H1 (cell line): ENCODE results near the gene DLG4. TPM values are rescaled to one million over a fixed set of nuclear protein-coding genes. Genes with fewer than 3 reads are reported as not detected.

Experiments
- BRCA1 ChIP-seq: IDR thresholded peaks from 2 replicates; pipeline ENCODE4 v1.6.1; 2012; ENCODE audit warnings: low read depth, low read length, improper control_type of control experiment
- CBX5 ChIP-seq: fragments of 300-800, 300-1000 bp; sonication (generic); IDR thresholded peaks from 2 replicates; pipeline ENCODE4 v1.7.1; 2016; ENCODE audit warnings: antibody characterized with exemption, low read length, low read depth
- CEBPB ChIP-seq: IDR thresholded peaks from 2 replicates; pipeline ENCODE4 v1.6.1; 2012; ENCODE audit warnings: low read depth, low read length
- CHD2 ChIP-seq: IDR thresholded peaks from 2 replicates; pipeline ENCODE4 v1.6.1; 2012; ENCODE audit warnings: low read length, improper control_type of control experiment
- CTBP2 ChIP-seq: IDR thresholded peaks from 2 replicates; pipeline ENCODE4 v1.7.0; 2011; ENCODE audit warnings: borderline replicate concordance, mild to moderate bottlenecking, moderate library complexity, mixed read lengths, low read length; ENCODE audit not compliant: insufficient read depth, insufficient read length
- EGR1 ChIP-seq: IDR thresholded peaks from 2 replicates; pipeline ENCODE4 v1.6.1; 2011; ENCODE audit warnings: low read depth, low read length, borderline replicate concordance
- EP300 ChIP-seq, 2 experiments: IDR thresholded peaks; 1 replicate in 1 of 2; 2 replicates in 1 of 2; pipeline ENCODE4 v1.6.1; 2011 to 2012; ENCODE audit warnings: low read depth in 2 of 2, low read length in 2 of 2, mild to moderate bottlenecking in 2 of 2, borderline replicate concordance in 1 of 2, inconsistent platforms in 1 of 2, moderate library complexity in 1 of 2
- FOSL1 ChIP-seq: IDR thresholded peaks from 2 replicates; pipeline ENCODE4 v1.6.1; 2011; ENCODE audit warnings: mild to moderate bottlenecking, low read depth, low read length, moderate library complexity; ENCODE audit not compliant: insufficient read depth
- GABPA ChIP-seq: IDR thresholded peaks from 2 replicates; pipeline ENCODE4 v1.6.1; 2011; ENCODE audit warnings: mild to moderate bottlenecking, low read length, moderate library complexity, borderline replicate concordance; ENCODE audit not compliant: insufficient read depth
- HDAC2 ChIP-seq, 2 experiments: fragments of 300-600 bp in 1 of 2; sonication (generic) in 1 of 2; IDR thresholded peaks; 2 replicates each; pipeline ENCODE4 v1.6.1; 2011 to 2012; ENCODE audit warnings: low read depth in 2 of 2, low read length in 2 of 2, mild to moderate bottlenecking in 2 of 2, moderate library complexity in 2 of 2, borderline replicate concordance in 1 of 2, inconsistent platforms in 1 of 2
- KDM1A ChIP-seq: fragments of 200-600, 300-600 bp; sonication (generic); IDR thresholded peaks from 2 replicates; pipeline ENCODE4 v1.7.1; 2016; ENCODE audit warnings: mild to moderate bottlenecking, low read length, borderline replicate concordance
- POLR2A ChIP-seq, 2 experiments: IDR thresholded peaks; 1 replicate in 1 of 2; 2 replicates in 1 of 2; pipeline ENCODE4 v1.6.1; 2011; ENCODE audit warnings: low read depth in 2 of 2, low read length in 2 of 2, mild to moderate bottlenecking in 2 of 2; ENCODE audit errors: control extremely low read depth in 1 of 2
- POU5F1 ChIP-seq: IDR thresholded peaks from 2 replicates; pipeline ENCODE4 v1.6.1; 2011; ENCODE audit warnings: low read depth, mild to moderate bottlenecking, low read length, moderate library complexity
- RBBP5 ChIP-seq: IDR thresholded peaks from 2 replicates; pipeline ENCODE4 v1.7.1; 2012; ENCODE audit warnings: low read depth, mild to moderate bottlenecking, inconsistent platforms, low read length, moderate library complexity, borderline replicate concordance
- SIX5 ChIP-seq: IDR thresholded peaks from 2 replicates; pipeline ENCODE4 v1.6.1; 2011; ENCODE audit warnings: mild to moderate bottlenecking, low read depth, low read length
- SRF ChIP-seq: IDR thresholded peaks from 2 replicates; pipeline ENCODE4 v1.6.1; 2011; ENCODE audit warnings: mild to moderate bottlenecking, low read depth, low read length, moderate library complexity
- SUZ12 ChIP-seq: fragments of 200-600 bp; sonication (generic); IDR thresholded peaks from 2 replicates; pipeline ENCODE4 v1.6.1; 2012; ENCODE audit warnings: mild to moderate bottlenecking, inconsistent platforms, low read length, moderate library complexity, mixed read lengths
- TAF1 ChIP-seq: IDR thresholded peaks from 2 replicates; pipeline ENCODE4 v1.6.1; 2011; ENCODE audit warnings: mild to moderate bottlenecking, low read depth, low read length
- TBP ChIP-seq: IDR thresholded peaks from 2 replicates; pipeline ENCODE4 v1.6.1; 2011; ENCODE audit warnings: low read depth, low read length, improper control_type of control experiment
- TCF12 ChIP-seq: IDR thresholded peaks from 2 replicates; pipeline ENCODE4 v1.6.1; 2011; ENCODE audit warnings: low read depth, mild to moderate bottlenecking, low read length
- YY1 ChIP-seq: IDR thresholded peaks from 2 replicates; pipeline ENCODE4 v1.6.1; 2011; ENCODE audit warnings: low read depth, mild to moderate bottlenecking, low read length
- ZNF274 ChIP-seq: IDR thresholded peaks from 2 replicates; pipeline ENCODE4 v1.7.0; 2012; ENCODE audit warnings: low read length, borderline replicate concordance; ENCODE audit errors: extremely low read depth
- polyA plus RNA-seq, 7 experiments: library from polyadenylated mRNA; depleted of rRNA in 3 of 7; stranded (reverse) in 5 of 7; unstranded in 2 of 7; fragments of >200 nt in 5 of 7; fragments of 200-250 nt in 2 of 7; gene quantifications; 1 replicate in 5 of 7; 2 replicates in 1 of 7; 4 replicates in 1 of 7; pipeline versions ENCODE4 v1.2.1 to v1.2.3, GENCODE V29; 2011 to 2013; ENCODE audit warnings: missing spikeins in 2 of 7, mixed read lengths in 2 of 7
- total RNA-seq: library from RNA; stranded (reverse); fragmentation: NEBNext Ultra II Directional; extraction: Animal tissue kit (Norgen Biotek cat#: 25700); gene quantifications from 2 replicates; pipeline ENCODE4 v1.2.1, GENCODE V29; 2021
- TF ChIP-seq, protein P1 (sequence below): IDR thresholded peaks from 2 replicates; pipeline ENCODE4 v1.6.1; 2011; ENCODE audit warnings: low read length, improper control_type of control experiment

DLG4 gene
- total and polyA plus RNA-seq, 2 of the 8 experiments (the other 6 are each of a cell fraction or from before 2014, with no cell fraction given): 18.9 to 45.9 TPM

DNA sequence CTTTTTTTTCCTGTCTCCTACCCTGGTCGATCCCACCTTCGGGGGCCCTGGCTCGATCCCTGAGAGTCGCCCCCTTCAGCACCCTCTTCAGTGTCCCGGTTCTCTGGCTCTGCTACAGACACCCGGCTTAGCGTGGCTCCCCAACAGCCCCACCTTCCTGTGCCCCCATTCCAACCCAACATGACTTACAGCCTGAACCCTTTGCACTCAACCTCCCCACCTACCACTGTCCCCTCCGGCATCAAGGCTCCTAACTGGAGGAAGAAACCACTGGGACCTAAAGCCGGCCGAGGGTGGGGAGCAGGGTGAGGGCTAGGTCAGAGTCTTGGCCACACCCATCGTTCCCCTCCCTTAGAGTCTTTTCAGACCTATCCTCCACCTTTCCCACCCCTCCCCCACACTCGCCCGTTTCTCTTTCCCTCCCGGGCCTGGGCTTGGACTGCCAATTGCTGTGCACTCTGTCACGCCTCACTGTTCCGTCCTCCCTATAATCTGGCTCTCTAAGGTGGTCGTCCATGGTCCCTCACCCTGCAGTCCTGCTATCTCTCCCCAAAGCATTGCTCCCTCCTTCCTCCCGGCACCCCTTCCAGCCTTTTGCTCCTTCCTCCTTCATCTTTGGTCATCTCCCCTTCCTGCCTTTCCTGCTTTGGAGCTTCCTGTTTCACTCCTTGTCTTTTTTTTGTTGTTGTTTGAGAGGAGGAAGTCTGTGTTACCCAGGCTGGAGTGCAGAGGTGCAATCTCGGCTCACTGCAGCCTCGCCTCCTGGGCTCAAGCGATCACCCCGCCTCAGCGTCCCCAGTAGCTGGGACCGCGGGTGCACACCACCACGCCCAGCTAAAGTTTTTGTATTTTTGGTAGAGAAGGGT is 43.5 kb upstream of the DLG4 start (continued):
- TF ChIP-seq HDAC2 (IDR thresholded peaks at IDR 0.05; ENCODE audit: borderline replicate concordance in 1 of 2, low read depth in 2 of 2, low read length in 2 of 2) (no peak), KDM1A (no peak), CTBP2 (no peak), TCF12 (no peak), CBX5 (no peak), ZNF274 (no peak), EGR1 (no peak), YY1 (0 out of 2 replicates have a peak, but pooled peaks have one; percentile 21), CEBPB (no peak), TAF1 (peak; percentile 55; the same call in 1 of the 2 replicates), TBP (peak; percentile 41; the same call in 1 of the 2 replicates), SUZ12 (no peak), SIX5 (no peak), SRF (no peak), RBBP5 (no peak; the same call in 1 of the 2 replicates), BRCA1 (no peak; the same call in 1 of the 2 replicates), FOSL1 (no peak), EP300 (IDR thresholded peaks at IDR 0.05; ENCODE audit: borderline replicate concordance in 1 of 2, low read depth in 2 of 2, low read length in 2 of 2) (no peak), POU5F1 (no peak), GABPA (0 out of 2 replicates have a peak, but pooled peaks have one; percentile 30), POLR2A (IDR thresholded peaks at IDR 0.05; ENCODE audit: control extremely low read depth in 1 of 2, low read depth in 2 of 2, low read length in 2 of 2) (no peak; a peak in 1 of 3 replicates), CHD2 (no peak)
- TF ChIP-seq, protein P1, sequence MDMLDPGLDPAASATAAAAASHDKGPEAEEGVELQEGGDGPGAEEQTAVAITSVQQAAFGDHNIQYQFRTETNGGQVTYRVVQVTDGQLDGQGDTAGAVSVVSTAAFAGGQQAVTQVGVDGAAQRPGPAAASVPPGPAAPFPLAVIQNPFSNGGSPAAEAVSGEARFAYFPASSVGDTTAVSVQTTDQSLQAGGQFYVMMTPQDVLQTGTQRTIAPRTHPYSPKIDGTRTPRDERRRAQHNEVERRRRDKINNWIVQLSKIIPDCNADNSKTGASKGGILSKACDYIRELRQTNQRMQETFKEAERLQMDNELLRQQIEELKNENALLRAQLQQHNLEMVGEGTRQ: no peak
